Measurements from ENCODE around the gene PCSK2. TPM values are rescaled to one million over a fixed set of nuclear protein-coding genes. Genes with fewer than 3 reads are reported as not detected.

The PCSK2 gene
- total RNA-seq, 1 experiment from 2014 or later = not detected

DNA sequence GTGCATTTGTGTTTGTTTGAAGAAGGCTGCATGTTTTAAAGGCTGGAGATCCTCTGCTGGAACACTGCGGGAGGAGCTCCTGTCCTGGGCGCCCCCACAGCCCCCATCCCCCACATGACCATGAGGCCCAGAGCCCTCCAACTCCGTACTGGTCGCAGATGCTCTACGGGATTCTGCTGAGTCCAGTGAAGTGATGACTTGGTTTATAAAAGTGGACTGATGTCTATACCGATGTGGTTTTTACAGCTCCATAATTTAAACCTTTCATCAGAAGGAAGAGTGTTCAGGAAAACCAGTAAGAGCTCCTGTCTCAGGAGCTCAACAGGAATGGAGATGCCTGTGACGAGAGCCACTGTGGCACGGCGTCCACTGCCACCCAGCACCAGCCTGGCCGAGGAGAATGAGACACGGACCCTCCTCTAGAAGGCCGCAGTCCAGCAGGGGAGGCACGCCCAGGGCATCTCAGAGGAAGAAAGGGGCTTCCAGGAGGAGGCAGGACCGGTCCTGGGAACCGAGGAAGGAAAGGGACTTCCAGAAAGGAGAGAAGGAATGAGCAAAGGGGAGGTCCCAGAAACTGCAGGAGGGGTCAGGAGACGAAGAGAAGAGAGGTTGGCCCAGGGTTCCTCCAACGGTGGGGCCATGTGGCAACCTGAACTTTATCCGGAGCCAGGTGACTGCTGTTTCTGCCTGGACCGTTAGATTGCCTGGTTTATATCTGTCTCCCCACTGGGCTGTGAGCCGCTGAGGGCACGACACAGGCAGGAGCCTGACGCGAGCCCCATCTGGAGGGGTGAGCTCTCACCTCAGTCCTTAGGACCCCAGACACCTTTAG lies 277.4 kb downstream of the PCSK2 start:
- DNase-seq (ENCODE audit: low read depth) = no peak

DNA sequence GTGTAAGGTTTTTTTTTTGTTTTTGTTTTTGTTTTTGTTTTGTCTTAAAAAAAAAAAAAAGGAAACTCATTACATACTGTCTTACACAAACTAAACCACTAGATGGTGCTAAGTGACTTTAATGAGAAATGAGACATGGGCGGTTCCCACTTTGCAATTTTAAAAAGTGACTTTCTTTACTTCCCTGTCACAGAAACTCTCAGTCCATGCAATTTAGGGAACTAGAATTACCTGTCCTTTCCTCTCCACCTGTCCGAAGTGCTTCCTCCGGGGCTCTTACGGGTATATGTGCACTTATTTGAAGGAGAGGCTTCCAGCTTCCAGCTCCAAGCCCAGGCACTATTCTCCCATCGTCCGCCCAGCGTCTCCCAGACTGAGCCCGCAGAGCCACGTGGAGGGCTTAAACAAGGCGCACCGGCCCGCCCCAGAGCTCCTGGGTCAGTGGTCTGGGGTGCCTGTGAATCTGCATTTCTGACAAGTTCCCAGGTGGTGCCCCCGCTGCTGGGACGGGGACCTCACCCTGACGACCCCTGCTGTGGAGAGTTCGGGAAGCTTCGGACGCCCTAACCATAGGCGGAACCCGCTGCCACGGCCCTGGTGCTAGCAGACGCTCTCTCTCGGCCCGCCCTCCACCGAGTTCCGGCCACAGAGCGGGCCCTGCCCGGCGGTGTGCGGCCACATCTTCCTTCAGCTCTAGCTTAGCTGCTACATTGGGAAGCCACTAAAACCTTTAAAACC lies 278.2 kb downstream of the PCSK2 start:
- DNase-seq (ENCODE audit: low read depth) = peak; percentile 49

DNA sequence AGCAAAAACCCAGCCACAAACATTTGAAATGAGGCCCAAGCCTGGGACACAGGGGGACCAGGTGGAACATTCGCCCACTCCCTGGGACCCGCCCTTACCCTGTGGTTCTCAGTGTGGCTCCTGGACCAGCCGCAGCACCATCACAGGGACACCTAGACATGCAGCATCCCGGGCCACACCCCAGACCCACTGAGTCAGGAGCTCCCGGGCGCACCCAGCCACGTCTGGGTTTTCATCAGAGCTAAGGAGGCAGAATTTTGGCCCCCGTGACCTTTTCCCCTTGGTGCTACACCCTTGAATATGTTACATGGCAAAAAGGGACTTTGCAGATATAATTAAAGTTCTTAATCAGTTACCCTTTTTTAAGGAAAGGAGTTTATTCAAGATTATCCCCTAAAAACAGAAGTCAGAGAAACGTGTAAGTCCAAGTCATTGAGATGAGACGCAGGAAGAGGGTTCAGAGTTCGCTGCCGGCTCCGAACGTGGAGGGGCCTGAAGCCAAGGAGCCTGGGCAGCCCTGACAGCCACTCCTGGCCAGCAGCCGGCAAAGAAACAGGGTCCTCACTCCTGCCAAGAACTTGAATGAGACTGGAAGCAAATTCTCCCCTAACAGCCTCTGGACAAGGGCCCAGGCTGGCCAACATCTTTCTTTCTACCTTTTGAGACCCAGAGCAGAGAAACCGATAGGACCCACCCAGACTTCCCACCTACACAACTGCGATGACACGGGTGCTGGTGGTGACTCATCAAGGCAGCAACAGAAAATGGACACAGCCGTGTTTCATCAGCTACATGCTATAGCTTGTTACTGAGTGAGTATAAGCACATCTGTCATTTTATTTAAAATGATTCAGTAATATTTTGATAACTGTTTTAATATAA lies 279.0 kb downstream of the PCSK2 start:
- peak; percentile 18 for DNase-seq (ENCODE audit: low read depth)

DNA sequence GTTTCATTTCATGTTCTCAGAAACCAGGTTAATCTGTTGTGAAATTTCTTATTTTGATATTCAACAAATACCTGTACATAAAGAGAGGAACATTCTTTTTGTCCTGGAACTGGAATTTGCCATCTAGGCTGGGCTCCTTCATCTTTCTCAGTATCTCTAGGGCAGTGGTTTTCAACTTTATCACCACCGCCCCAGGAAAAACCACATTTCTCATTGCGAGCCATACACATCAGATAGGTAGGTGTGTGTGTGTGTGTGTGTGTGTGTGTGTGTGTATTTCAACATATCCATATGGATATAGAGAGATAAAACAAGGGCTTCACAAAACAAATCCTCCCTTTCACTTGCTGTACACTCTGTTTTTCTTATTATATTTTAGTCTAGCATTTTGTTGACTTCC lies 280.2 kb downstream of the PCSK2 start:
- DNase-seq (ENCODE audit: low read depth) = no peak

DNA sequence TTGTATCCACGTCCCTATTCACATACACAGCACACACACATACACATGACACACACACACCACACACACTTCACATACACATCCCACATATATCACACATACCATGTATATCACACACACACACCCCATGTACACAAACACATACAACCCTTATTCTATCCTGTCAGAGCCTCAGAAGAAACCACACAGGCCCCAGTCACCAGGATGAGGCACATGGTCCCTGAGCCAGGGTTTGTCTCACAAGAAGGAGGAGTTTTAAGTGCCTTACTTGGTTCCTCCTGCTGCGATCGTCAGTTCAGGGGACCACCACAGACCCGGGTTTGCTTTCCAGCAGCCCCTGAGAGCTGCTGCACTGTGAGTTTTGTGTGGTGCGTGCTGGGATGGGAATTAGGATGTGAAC lies 280.7 kb downstream of the PCSK2 start:
- DNase-seq (ENCODE audit: low read depth) = no peak

DNA sequence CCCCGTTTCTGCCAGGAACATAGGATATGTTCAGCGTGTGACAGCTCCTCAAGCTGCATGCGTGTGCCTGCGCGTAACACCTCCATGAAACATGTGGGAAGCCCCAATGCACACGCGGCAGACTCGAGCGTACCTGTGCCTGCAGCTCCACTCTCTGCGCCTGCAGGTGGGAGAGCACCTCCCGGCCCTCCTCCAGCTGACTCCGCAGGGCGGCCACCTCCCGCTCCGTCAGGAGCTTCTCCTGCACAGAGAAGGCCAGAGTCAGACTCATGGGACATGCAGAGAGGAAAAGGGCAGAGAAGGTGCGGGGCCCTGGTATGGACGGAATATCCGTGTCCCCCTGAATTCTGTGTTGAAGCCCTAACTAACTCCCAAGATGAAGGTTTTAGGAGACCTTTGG lies 281.9 kb downstream of the PCSK2 start:
- no peak for DNase-seq (ENCODE audit: low read depth)

DNA sequence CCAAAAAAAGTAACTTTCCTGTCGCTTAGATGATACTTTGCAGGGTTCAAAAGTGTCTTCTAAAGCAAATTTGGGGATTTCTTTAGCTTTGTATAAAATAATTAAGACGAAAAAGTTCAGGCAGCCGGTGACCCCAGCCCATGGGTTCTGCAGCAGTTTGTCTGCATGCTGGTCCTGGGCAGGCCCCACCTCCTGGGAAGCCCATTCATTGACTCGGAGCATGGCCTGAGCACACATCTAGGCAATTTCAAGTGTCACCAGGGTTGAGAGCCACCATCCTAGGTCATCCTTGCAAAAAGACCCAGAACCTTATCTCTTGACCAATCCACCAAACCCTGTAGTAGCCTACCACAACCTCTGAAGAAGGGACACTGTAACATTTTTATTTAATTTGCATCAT lies 283.7 kb downstream of the PCSK2 start:
- no peak for DNase-seq (ENCODE audit: low read depth)

DNA sequence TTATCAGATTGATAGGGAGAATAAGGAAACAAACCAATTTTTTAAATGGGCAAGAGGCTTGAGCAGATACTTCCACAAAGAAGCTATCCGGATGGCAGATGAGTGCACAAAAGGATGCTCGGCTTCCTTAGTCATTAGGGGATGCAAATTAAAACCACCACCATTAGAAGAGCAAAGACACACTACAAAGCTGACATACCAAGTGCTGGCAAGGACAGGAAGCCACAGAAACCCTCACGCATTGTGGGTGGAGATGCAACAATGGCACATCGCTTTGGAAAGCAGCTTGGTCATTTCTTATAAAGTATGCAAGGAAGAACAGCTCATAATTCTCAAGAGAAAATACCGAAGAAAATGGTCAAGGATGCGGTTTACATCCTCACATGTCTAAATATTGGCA lies 284.6 kb downstream of the PCSK2 start:
- DNase-seq (ENCODE audit: low read depth) = no peak

DNA sequence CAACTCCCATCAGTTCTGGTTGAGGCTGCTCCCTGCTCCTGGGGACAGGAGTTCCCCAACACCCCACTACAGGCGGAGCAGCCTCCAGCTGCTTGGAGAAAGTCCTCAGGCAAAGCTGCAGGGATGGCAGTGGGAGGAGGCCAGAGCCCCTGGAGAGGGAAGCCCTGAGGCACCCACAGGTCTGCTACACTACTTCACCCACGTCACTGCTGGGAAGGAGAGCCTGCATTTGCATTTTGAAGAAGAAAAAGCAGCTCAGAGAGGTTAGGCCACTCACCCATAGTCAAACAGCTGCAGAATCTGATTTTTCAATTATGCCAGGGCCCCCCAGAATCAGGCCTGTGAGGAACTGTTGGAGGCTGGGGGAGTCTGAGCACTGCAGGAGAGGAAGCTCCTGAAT lies 287.1 kb downstream of the PCSK2 start:
- DNase-seq (ENCODE audit: low read depth) = no peak

DNA sequence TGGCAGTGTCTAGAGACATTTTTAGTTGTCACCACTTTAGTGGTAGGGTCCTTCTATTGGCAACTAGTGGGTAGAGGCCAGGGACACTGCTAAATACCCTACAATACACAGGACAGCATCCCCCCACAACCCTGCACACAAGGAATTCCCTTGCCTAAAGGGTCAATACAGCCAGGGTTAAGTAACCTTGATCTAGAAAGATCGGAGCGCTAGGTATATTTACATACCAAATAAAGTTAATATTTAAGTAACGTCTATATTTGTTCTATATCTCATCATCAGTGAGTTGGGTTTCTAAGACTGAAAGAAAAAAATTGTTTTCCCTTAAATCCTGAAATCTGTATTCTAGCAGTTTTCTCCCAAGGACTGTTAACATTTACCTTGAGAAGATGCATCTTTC lies 288.2 kb downstream of the PCSK2 start:
- DNase-seq (ENCODE audit: low read depth) = no peak

DNA sequence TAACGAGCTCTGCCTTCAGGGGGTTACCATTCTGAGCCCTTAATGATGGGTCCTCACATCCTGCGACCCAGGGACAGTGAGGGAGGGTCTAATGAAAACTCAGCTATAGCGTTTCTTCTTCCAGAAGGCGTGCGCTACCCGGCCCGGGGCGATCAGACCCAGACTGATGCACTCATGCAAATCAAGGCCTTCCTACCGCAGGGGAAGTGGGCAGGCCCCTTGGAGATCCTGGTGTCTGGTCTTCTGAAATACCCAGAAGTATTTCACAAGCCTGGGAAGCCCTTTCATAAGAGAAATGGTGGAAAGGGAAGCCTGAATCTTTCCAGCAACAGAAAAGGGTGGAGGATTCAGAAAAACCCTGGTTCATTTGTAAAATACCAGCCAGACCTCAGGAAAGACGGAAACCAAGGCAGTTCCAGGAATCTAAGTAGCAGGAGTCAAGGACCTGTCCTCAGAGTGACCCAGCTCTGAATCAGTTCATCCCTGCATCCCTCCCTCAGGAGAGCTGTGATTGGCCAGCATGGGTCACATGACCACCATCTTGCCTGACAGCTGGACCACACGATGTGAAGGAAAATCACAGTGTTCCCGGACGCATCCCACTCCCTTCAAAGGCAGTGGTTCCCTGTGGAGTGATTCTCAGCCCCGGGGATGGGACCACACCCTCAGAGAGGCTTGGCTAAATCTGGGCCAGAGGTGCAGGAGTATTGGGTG lies 291.7 kb downstream of the PCSK2 start:
- peak; percentile 29 for DNase-seq (ENCODE audit: low read depth)

DNA sequence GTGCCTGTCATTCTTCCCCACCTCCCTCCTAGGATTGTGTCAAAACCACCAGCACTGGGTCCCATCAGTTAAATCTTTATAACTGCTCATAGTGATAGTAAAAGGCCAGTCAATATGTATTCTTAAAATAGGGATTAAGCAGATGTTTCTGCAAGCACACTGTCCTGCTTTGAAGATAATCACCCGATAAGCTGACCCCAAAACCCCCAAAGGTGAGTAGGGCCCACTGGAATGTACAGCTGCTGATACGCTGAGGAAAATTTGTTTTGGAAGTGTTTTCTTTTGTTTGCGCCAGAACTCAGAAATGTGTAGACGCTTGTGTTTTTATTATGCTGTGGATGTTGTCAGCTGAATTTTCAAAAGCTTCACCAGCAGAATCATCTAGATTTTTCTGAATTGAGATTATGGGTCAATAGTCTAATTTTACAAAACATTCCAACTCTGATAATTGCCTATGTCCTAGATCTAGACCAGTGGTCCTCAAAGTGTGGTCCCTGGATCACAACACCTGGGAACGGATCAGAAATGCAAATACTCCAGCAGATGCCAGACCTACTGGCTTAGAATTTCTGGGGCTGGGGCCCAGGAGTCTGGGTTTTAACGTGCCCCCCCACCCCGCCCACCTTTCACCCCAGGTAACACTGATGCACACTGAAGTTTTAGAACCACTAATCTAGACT lies 292.9 kb downstream of the PCSK2 start:
- DNase-seq (ENCODE audit: low read depth) = peak; percentile 25

DNA sequence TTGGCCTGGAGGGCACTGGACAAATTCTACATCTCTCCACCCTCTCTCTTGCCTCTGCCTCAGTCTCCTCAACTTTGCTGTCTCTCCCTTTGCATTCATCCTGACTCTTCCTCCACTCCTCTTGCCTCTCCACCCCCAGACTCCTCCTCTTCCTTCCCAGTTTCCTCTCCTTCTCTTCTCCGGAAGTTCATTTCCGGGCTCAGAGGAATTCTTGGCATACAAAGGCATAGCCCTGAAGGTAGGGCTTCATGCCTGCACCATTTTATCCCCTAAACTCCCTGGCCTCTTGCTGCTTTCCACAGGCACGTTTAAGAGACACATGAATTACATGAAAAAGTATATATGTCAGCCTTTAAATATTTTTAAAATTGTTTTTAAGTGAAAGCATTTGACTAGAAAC lies 293.7 kb downstream of the PCSK2 start:
- no peak for DNase-seq (ENCODE audit: low read depth)

DNA sequence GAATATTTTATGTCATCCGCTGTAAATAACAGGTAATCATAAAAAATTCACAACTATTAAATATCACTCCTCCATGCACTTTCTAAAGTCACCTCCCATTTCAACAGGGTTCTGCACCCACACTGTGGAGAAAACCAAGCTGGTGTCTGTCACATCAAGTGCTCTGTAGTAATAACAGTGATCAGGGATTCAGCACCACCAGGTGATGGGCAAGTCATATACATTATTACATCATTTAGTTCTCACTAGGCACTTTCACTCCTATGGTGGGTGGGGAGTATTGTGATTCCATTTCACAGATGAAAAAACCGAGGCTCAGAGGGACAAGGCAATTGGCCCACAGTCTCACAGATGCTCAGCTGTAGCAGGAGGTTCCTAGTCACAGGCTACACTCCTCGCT lies 295.7 kb downstream of the PCSK2 start:
- DNase-seq (ENCODE audit: low read depth) = no peak

DNA sequence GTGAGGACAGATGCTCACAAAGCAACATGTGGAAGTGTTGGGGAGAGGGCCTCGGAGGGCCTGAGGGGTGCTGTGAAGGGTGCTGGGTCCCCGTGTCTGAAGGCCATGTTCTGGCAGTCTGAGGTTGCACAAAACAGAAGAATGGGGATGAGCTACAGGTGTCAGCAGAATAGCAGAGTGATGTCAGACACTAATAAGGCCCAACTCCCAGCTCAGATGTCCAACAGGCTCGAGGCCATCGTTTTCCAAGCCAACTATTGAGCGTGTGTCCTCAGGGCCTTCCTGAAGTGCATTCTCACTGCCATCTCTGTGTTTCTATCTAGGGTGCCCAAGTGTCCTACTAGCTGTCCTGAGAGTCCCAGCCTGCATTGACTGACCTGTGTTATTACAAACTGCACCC lies 296.5 kb downstream of the PCSK2 start:
- no peak for DNase-seq (ENCODE audit: low read depth)

DNA sequence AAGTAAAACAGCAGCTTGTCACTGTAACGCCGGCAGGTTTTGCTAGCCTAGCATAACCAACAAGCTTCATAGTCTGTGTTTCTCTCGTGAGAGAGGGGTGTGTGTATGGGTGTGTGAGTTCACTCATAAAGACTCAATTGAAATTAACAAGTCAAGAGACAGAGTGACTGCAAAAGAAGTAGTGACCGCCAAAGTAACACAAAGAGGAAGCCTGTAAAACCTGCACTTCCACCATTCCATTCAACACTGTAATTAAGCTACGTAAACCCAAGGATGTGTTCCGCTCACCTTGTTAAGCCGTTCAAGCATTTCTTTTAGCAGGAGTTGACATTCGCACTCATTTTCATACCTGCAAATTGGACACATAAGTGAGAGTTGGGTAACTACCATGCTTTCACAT lies 297.7 kb downstream of the PCSK2 start:
- no peak for DNase-seq (ENCODE audit: low read depth)

DNA sequence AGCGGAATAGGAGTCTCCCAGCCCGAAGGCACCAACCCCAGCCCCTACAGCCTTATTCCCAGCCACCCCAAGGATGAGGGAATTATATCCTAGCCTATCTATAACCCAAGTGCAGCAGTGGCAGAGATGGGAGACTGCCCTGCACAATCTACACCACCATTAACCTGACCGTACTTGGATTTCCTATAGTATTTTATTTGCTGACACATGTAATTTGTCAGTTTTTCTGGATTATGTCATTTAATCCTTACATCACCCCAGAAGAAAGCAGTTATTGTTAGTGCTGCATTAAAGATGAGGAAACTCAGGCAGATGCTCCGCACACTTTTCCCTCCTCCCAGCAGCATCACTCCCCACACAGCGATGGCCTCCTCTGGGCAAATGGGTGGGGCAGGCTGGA lies 298.3 kb downstream of the PCSK2 start:
- no peak for DNase-seq (ENCODE audit: low read depth)

DNA sequence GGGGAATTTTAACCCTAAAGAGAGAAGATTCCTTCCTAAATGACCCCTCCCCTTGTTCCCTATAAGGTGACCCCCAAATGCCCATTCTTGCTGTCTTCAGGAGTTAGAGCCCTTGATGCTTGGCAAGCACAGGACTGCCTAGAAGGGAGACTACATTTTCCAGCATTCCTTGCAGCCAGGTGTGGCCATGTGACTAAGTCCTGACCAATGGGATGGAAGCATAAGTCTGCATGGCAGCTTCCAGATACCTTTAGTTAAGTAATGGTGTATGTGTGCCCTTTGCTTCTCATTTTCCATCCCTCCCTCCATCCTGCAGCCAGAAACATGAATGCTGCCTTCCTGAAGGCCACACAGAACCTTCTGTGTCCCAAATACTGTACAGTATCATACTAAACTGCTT lies 298.8 kb downstream of the PCSK2 start:
- DNase-seq (ENCODE audit: low read depth) = no peak

DNA sequence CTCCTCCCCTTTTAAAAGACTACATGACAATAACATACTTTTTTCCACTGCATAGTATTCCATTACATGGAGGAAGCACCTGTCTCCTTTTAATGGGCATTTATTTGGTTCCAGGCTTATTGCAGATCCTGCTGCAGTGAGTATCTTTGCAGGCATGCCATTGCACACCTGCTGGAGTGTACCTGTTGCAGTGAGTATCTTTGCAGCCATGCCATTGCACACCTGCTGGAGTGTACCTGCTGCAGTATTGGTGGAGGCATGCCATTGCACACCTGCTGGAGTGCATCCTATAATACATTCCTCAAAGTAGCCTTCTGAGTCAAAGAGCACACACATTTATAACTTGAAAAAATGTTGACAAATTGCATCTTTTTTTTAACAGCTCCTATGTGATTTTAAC lies 302.7 kb downstream of the PCSK2 start:
- no peak for DNase-seq (ENCODE audit: low read depth)

DNA sequence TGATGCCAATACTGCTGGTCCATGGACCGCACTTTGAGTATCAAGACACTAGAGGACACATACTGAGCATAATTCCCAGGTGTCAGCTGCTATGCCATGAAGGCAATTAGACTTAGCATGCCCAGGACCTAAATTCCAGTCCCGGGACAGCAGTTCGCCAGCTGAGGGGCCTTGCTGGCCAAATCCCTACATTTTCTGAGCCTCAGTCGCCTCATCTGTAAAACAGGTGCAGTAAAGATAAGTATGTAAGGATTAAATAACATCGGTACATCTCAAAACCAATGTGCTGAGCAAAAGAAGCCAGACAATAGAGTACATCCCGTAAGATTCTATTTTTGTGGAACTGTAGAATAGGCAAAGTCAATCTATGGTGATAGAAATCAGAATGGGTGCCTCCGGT lies 303.3 kb downstream of the PCSK2 start:
- DNase-seq (ENCODE audit: low read depth) = no peak
